ENCODE results near the gene DCTN5.

DNA sequence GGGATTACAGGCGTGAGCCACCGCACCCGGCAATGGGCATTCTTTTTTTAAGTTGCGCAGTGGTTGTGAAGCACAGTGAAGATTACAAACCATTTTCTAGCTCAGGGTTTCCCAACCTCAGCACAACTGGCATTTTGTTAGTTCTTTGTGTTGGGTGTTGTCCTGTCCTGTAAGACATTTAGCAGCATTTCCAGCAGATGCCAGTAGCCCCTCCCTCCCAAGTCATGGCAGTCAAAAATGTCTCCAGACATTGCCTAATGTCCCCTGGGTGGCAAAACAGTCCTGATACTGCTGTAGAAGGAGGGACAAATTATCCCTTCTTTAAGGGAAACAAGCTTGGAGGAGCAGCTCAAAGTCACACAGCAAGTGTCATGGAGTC lies 53.0 kb downstream of the DCTN5 start:
- no peak for TF ChIP-seq EZH2 (IDR thresholded peaks at IDR 0.05; ENCODE audit: borderline replicate concordance, low read depth, low read length, severe bottlenecking)
- TF ChIP-seq, protein P1, sequence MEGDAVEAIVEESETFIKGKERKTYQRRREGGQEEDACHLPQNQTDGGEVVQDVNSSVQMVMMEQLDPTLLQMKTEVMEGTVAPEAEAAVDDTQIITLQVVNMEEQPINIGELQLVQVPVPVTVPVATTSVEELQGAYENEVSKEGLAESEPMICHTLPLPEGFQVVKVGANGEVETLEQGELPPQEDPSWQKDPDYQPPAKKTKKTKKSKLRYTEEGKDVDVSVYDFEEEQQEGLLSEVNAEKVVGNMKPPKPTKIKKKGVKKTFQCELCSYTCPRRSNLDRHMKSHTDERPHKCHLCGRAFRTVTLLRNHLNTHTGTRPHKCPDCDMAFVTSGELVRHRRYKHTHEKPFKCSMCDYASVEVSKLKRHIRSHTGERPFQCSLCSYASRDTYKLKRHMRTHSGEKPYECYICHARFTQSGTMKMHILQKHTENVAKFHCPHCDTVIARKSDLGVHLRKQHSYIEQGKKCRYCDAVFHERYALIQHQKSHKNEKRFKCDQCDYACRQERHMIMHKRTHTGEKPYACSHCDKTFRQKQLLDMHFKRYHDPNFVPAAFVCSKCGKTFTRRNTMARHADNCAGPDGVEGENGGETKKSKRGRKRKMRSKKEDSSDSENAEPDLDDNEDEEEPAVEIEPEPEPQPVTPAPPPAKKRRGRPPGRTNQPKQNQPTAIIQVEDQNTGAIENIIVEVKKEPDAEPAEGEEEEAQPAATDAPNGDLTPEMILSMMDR (IDR thresholded peaks at IDR 0.05; ENCODE audit: borderline replicate concordance, extremely low read depth, low read length, poor library complexity, severe bottlenecking), result no peak

Data from DND-41 (cell line).